GM12874 (cell line): ENCODE results near the gene STAT5B.

Experiments used
- TF ChIP-seq, protein P1 (sequence below): IDR thresholded peaks from 2 replicates; pipeline ENCODE4 v1.5.1; 2011; ENCODE audit warnings: low read depth, mild to moderate bottlenecking, control low read depth, low read length, moderate library complexity; ENCODE audit not compliant: insufficient read depth

The STAT5B gene

DNA sequence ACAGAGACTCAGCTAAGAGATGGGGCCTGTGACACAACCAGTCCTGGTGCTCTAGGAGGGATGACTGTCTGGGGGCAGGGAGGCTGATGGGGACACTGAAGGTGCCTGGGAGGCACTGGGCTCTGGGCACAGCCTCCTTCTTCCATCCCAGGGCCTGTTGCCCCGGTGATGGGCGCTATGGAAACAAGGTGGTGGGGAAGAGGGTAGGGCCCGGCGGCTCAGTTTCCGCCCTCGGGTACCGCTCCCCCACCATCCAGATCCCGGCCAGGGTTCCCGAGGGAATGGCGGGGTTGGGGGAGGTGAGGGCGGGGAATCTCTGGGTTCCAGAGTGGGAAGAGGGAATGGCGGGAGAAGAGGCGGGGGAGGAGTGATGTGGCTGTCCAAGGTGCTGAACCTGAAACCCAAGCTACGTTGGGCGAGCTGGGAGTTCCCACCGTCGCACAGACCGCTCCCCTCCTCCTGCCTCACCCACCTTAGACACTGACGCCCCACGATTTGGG lies 96.2 kb downstream of the STAT5B start:
- TF ChIP-seq, protein P1, sequence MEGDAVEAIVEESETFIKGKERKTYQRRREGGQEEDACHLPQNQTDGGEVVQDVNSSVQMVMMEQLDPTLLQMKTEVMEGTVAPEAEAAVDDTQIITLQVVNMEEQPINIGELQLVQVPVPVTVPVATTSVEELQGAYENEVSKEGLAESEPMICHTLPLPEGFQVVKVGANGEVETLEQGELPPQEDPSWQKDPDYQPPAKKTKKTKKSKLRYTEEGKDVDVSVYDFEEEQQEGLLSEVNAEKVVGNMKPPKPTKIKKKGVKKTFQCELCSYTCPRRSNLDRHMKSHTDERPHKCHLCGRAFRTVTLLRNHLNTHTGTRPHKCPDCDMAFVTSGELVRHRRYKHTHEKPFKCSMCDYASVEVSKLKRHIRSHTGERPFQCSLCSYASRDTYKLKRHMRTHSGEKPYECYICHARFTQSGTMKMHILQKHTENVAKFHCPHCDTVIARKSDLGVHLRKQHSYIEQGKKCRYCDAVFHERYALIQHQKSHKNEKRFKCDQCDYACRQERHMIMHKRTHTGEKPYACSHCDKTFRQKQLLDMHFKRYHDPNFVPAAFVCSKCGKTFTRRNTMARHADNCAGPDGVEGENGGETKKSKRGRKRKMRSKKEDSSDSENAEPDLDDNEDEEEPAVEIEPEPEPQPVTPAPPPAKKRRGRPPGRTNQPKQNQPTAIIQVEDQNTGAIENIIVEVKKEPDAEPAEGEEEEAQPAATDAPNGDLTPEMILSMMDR: no peak

DNA sequence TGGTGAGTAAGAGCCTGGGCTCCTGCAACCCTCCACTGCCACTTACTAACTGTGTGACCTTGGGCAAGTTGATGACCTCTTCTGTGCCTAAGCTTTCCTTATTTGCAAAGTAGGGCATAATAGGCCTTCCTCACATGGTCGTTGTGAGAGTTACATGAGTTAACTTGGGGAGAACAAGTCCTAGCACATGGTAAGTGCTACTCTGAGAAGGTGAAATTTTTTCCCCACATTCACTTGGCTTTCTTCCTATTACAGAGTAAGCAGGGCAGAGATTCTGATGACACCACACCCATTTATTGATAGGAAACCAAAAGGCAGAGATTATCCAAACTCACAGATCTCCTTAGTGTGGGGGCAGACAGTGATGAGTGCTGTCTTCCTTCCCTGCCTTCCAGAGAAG lies 96.9 kb downstream of the STAT5B start:
- TF ChIP-seq, protein P1: no peak

DNA sequence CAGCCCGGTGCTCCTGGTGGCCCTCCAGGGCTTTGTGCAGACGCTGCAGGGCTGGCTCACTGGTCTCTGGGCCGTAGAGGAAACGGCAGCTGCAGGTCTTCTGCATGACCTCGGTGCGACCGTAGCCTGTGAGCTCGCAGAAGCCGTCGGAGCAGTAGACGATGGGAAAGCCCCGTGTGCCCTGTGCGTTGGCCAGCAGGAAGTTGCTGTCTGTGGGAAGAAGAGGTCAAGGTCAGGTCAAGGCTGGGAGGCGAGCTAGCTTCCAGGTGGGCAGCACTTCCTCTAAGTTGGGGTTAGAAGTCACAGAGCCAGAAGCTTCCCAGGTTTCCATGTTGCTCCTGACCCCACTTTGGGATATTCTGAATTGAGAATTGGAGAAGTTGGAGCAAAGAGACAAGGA lies 97.4 kb downstream of the STAT5B start:
- TF ChIP-seq, protein P1: no peak

DNA sequence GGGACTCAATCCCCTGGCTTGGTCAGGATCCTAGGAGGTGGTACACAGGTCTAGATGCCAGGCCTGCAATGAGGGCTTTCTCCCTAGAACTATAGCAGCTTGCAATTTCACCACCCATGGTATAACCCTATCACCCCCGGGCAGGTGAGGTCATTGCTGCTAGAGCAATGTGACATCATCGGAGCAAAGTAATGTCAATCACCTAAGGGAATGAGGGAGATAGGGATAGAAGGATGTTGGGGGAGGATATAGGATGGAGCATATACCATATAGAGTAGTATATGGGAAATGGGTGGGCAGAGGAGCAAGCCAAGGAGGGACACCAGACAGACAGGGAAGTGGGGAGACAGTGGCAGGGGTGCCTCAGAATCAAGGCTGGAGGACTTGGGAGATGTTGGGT lies 98.5 kb downstream of the STAT5B start:
- TF ChIP-seq, protein P1: no peak

DNA sequence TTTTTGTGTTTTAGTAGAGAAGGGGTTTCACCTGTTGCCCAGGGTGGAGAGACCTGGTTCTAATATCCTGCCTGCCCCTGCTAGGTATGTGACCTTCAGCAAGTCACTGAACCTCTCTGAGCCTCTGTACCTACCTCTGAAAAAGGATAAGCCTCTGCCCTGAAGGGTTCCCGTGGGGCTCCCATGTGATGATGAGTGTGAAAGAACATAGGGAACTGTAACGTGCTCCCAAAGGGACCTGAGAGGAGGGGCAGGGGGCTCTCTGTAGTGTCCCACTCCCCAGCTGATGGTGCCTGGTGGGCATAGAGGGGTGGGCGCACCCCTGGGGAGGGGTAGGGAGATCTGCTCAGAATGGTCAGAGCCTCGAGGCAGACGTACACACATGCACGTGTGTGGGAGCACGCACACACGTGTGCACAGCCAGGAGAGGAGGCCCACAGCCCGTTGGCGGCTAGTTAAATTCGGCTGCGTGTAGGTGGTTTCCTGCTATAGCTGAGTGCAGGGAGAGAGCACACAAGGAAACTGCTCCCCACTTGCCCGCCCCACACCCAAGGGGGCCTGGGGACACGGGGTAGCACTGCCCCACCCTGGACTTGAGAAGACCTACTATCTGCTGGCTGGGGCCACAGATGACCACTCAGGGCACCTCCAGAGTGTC lies 101.9 kb downstream of the STAT5B start:
- TF ChIP-seq, protein P1: no peak

DNA sequence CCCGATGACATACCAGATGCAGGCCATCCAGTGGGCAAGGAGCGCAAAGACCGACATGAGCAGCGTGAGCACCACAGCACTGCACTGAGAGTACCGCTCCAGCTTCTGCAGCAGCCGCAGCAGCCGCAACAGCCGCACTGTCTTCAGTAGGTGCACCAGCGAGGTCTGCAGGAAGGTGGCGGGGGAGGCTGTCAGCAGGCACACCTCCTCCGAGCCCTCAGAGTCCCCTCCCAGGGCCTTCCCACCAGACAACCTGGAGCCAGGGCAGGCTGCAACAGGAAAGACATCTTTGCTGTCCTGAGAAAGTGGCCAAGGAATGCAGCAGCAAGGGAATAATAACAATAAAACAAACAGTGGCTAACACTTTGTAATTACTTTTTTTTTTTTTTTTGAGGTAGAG lies 104.4 kb downstream of the STAT5B start:
- TF ChIP-seq, protein P1: no peak

DNA sequence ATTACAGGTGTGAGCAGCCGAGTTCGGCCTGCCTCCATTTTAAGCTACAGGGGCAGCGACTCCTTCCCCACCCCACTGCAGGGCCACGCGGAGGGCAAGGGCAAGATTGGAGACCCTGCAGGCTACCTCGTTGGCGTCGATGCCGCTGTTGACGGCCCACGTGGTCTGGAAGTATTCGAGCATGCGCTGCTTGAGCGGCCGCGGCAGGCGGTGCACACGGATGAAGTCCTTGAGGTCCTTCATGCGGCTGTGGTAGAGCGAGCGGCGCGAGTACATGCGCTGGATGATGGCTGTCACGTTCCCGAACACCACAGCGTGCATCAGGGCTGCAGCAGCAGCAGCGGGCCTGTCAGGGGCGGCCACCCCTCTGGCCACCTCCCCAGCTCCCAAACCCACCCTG lies 106.8 kb downstream of the STAT5B start:
- TF ChIP-seq, protein P1: no peak
